GM12878 (cell line): ENCODE measurements around the gene FBXW7. TPM values are rescaled to one million over a fixed set of nuclear protein-coding genes. Genes with fewer than 3 reads are reported as not detected.

ENCODE experiments used
- ATAC-seq: fragments of 200-7000 bp; cut with Tn5 transposase; 3 replicates; pipeline ENCODE4 v1.9.1; 2020; ENCODE audit warnings: mild to moderate bottlenecking, moderate library complexity
- BruUV-seq: library from RNA; stranded (reverse); fragments of 400-500 nt; replicated peaks from 2 replicates; lab custom pipeline; 2021; lab: Mats Ljungman, UMichigan
- CTCF ChIA-PET: fragments of 300-600 bp; sonication (Branson Sonifier 250); formaldehyde crosslinking; extraction: SDS; loops from one replicate; lab custom pipeline; 2021; ENCODE audit warnings: inconsistent platforms; lab: Yijun Ruan, JAX
- POLR2A ChIA-PET: fragments of 350-600 bp; formaldehyde crosslinking; extraction: SDS; loops from one replicate; lab custom pipeline; 2021; ENCODE audit warnings: inconsistent platforms; lab: Charles Lee
- RAD21 ChIA-PET: fragments of 300-600 bp; sonication (Branson Sonifier 250); formaldehyde crosslinking; loops from one replicate; lab custom pipeline; 2023; ENCODE audit warnings: antibody characterized with exemption; ENCODE audit not compliant: unreplicated experiment; lab: Charles Lee
- SMC1A ChIA-PET: fragments of 300-600 bp; sonication (Branson Sonifier 250); formaldehyde crosslinking; loops from one replicate; lab custom pipeline; 2023; ENCODE audit not compliant: unreplicated experiment, uncharacterized antibody; lab: Charles Lee
- DNase-seq: peaks from one replicate; pipeline ENCODE4 v3.0.0-alpha.2; 2011; ENCODE audit warnings: low read depth, low spot score
- FAIRE-seq: peaks from 3 replicates; lab custom pipeline; 2011; peaks lifted over from hg19 to GRCh38; lab: Jason Lieb, UNC
- H2AFZ ChIP-seq: 2 replicates; pipeline ENCODE4 v1.6.0; 2011; ENCODE audit warnings: low read depth, low read length, control low read depth; ENCODE audit not compliant: control insufficient read depth
- H3K27ac ChIP-seq: 2 replicates; pipeline ENCODE4 v1.5.1; 2011; ENCODE audit warnings: control low read depth; ENCODE audit not compliant: control insufficient read depth, insufficient read depth
- H3K27me3 ChIP-seq, 2 experiments: replicated peaks in 1 of 2; 2 replicates each; pipeline versions ENCODE4 v1.6.0 to v1.6.1; 2011; ENCODE audit warnings: low read length in 1 of 2; ENCODE audit not compliant: control insufficient read depth in 2 of 2, insufficient read depth in 2 of 2
- H3K36me3 ChIP-seq, 2 experiments: 2 replicates each; pipeline ENCODE4 v1.5.1; 2011; ENCODE audit warnings: low read length in 1 of 2; ENCODE audit not compliant: control insufficient read depth in 2 of 2, insufficient read depth in 2 of 2
- H3K4me1 ChIP-seq: 2 replicates; pipeline ENCODE4 v1.6.1; 2011; ENCODE audit warnings: mild to moderate bottlenecking, low read length, moderate library complexity, mixed read lengths; ENCODE audit not compliant: control insufficient read depth, insufficient read depth
- H3K4me2 ChIP-seq: 2 replicates; pipeline ENCODE4 v1.6.0; 2011; ENCODE audit warnings: control low read depth; ENCODE audit not compliant: control insufficient read depth, insufficient read depth
- H3K4me3 ChIP-seq: fragments of 200-600 bp; sonication (generic); 2 replicates; pipeline ENCODE4 v1.5.1; 2016
- H3K79me2 ChIP-seq: 2 replicates; pipeline ENCODE4 v1.6.0; 2011; ENCODE audit warnings: low read length; ENCODE audit not compliant: control insufficient read depth, insufficient read depth
- H3K9ac ChIP-seq: 2 replicates; pipeline ENCODE4 v1.8.0; 2011; ENCODE audit warnings: low read length, control low read depth, mixed read lengths; ENCODE audit not compliant: control insufficient read depth, insufficient read depth
- H3K9me3 ChIP-seq: replicated peaks from 3 replicates; pipeline ENCODE4 v1.5.1; 2011; ENCODE audit warnings: mild to moderate bottlenecking, low read length; ENCODE audit not compliant: control insufficient read depth, insufficient read depth
- H4K20me1 ChIP-seq: 2 replicates; pipeline ENCODE4 v1.6.0; 2011; ENCODE audit not compliant: control insufficient read depth, insufficient read depth
- BMI1 ChIP-seq: fragments of 450-650 bp; IDR thresholded peaks from 2 replicates; pipeline ENCODE4 v1.6.1; 2016; ENCODE audit warnings: mild to moderate bottlenecking, moderate library complexity, borderline replicate concordance
- IKZF2 ChIP-seq, 2 experiments: fragments of 450-650 bp; IDR thresholded peaks; 2 replicates each; pipeline ENCODE4 v1.6.1; 2017; ENCODE audit warnings: mild to moderate bottlenecking in 2 of 2, moderate library complexity in 2 of 2
- PAX8 ChIP-seq: fragments of 450-650 bp; IDR thresholded peaks from 2 replicates; pipeline ENCODE4 v1.6.1; 2017; ENCODE audit warnings: mild to moderate bottlenecking, moderate library complexity
- POLR2AphosphoS2 ChIP-seq: IDR thresholded peaks from 2 replicates; pipeline ENCODE4 v1.6.1; 2011; ENCODE audit warnings: low read depth, mild to moderate bottlenecking, low read length, improper control_type of control experiment, moderate library complexity
- TCF7 ChIP-seq: IDR thresholded peaks from 2 replicates; pipeline ENCODE4 v1.6.1; 2014; ENCODE audit warnings: antibody characterized with exemption, borderline replicate concordance
- in situ Hi-C: fragments of 300-500 bp; cut with MboI; formaldehyde crosslinking; loops from 9 replicates; pipeline ENCODE4 v1.14.3; 2018; ENCODE audit warnings: mixed read lengths
- intact Hi-C: fragments of 100-400 bp; cut with micrococcal nuclease; formaldehyde crosslinking; loops from one replicate; pipeline ENCODE4 v1.14.2; 2022; ENCODE audit not compliant: unreplicated experiment
- polyA plus RNA-seq, 11 experiments: library from polyadenylated mRNA; depleted of rRNA in 4 of 11; unstranded in 6 of 11; stranded (reverse) in 5 of 11; fragments of >200 nt; fragmentation: Nextera tagmentation in 4 of 11; fragmentation: Illumina TruSeq in 1 of 11; extraction: Ambion mirVana in 4 of 11; extraction: Trizol in 1 of 11; gene quantifications; 1 replicate in 1 of 11; 2 replicates in 10 of 11; pipeline versions ENCODE4 v1.2.1 to v1.2.3, GENCODE V29; 2011 to 2016; ENCODE audit warnings: inconsistent platforms in 2 of 11, missing spikeins in 2 of 11, low read depth in 1 of 11
- total RNA-seq, 4 experiments: library from RNA; depleted of rRNA in 3 of 4; stranded (reverse); fragments of >200 nt in 3 of 4; fragmentation: Illumina TruSeq in 1 of 4; extraction: Trizol in 1 of 4; gene quantifications; 2 replicates each; pipeline versions ENCODE4 v1.2.1 to v1.2.3, GENCODE V29; 2013 to 2021
- TF ChIP-seq, protein P1 (sequence below): IDR thresholded peaks from 2 replicates; pipeline ENCODE4 v1.6.1; 2012; ENCODE audit warnings: mild to moderate bottlenecking, low read depth, low read length
- TF ChIP-seq, protein P2 (sequence below): fragments of 450-650 bp; IDR thresholded peaks from 2 replicates; pipeline ENCODE4 v1.6.1; 2016; ENCODE audit warnings: mild to moderate bottlenecking, moderate library complexity, borderline replicate concordance
- TF ChIP-seq, protein P3 (sequence below): fragments of 450-650 bp; IDR thresholded peaks from 2 replicates; pipeline ENCODE4 v1.6.1; 2017; ENCODE audit warnings: mild to moderate bottlenecking

FBXW7 gene
- total and polyA plus RNA-seq, 10 of the 15 experiments (the other 5 are each of a cell fraction or from before 2014, with no cell fraction given): 35.8 to 118 (median 47.2) TPM

DNA sequence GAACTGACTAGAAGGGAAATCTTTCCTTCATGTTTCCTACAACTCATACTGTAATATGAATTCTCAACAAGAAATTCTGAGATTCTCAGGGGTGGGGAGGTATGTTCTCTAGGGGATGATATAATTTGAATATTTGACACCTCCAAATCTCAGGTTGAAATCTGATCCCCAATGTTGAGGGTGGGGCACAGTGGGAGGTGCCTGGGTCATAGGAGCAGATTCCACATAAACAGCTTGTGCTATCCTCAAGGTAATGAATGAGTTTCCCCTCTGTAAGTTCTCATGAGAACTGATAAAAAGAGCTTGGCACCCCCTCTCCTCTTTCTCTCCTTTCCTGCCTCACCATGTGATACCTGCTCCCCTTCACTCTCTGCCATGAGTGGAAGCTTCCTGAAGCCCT, 21.5 kb downstream of the FBXW7 start:
- CTCF ChIA-PET: interaction anchor here (0.9 to 3.1 kb wide), 7 partner anchors 8 to 137 kb away, joined by 3 to 13 read pairs (median 4); no protein-coding TSS in a partner anchor
- peaks cover 0 to 17% of the 10 kb centered on the region in 2 experiments; a peak in 3 of 4 replicates for H3K36me3 ChIP-seq
- POLR2A ChIA-PET: interaction anchor here (0.5 to 2.1 kb wide), 8 partner anchors 9 to 195 kb away, joined by 3 to 10 read pairs (median 4); no protein-coding TSS in a partner anchor
- peaks cover 89% of the 10 kb centered on the region for H3K79me2 ChIP-seq
- TF ChIP-seq, protein P1, sequence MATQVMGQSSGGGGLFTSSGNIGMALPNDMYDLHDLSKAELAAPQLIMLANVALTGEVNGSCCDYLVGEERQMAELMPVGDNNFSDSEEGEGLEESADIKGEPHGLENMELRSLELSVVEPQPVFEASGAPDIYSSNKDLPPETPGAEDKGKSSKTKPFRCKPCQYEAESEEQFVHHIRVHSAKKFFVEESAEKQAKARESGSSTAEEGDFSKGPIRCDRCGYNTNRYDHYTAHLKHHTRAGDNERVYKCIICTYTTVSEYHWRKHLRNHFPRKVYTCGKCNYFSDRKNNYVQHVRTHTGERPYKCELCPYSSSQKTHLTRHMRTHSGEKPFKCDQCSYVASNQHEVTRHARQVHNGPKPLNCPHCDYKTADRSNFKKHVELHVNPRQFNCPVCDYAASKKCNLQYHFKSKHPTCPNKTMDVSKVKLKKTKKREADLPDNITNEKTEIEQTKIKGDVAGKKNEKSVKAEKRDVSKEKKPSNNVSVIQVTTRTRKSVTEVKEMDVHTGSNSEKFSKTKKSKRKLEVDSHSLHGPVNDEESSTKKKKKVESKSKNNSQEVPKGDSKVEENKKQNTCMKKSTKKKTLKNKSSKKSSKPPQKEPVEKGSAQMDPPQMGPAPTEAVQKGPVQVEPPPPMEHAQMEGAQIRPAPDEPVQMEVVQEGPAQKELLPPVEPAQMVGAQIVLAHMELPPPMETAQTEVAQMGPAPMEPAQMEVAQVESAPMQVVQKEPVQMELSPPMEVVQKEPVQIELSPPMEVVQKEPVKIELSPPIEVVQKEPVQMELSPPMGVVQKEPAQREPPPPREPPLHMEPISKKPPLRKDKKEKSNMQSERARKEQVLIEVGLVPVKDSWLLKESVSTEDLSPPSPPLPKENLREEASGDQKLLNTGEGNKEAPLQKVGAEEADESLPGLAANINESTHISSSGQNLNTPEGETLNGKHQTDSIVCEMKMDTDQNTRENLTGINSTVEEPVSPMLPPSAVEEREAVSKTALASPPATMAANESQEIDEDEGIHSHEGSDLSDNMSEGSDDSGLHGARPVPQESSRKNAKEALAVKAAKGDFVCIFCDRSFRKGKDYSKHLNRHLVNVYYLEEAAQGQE: no peak
- TF ChIP-seq IKZF2 (IDR thresholded peaks at IDR 0.05) (no peak), TCF7 (no peak), POLR2AphosphoS2 (no peak), PAX8 (no peak), BMI1 (no peak)
- TF ChIP-seq, protein P2, sequence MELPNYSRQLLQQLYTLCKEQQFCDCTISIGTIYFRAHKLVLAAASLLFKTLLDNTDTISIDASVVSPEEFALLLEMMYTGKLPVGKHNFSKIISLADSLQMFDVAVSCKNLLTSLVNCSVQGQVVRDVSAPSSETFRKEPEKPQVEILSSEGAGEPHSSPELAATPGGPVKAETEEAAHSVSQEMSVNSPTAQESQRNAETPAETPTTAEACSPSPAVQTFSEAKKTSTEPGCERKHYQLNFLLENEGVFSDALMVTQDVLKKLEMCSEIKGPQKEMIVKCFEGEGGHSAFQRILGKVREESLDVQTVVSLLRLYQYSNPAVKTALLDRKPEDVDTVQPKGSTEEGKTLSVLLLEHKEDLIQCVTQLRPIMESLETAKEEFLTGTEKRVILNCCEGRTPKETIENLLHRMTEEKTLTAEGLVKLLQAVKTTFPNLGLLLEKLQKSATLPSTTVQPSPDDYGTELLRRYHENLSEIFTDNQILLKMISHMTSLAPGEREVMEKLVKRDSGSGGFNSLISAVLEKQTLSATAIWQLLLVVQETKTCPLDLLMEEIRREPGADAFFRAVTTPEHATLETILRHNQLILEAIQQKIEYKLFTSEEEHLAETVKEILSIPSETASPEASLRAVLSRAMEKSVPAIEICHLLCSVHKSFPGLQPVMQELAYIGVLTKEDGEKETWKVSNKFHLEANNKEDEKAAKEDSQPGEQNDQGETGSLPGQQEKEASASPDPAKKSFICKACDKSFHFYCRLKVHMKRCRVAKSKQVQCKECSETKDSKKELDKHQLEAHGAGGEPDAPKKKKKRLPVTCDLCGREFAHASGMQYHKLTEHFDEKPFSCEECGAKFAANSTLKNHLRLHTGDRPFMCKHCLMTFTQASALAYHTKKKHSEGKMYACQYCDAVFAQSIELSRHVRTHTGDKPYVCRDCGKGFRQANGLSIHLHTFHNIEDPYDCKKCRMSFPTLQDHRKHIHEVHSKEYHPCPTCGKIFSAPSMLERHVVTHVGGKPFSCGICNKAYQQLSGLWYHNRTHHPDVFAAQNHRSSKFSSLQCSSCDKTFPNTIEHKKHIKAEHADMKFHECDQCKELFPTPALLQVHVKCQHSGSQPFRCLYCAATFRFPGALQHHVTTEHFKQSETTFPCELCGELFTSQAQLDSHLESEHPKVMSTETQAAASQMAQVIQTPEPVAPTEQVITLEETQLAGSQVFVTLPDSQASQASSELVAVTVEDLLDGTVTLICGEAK: no peak
- TF ChIP-seq, protein P3, sequence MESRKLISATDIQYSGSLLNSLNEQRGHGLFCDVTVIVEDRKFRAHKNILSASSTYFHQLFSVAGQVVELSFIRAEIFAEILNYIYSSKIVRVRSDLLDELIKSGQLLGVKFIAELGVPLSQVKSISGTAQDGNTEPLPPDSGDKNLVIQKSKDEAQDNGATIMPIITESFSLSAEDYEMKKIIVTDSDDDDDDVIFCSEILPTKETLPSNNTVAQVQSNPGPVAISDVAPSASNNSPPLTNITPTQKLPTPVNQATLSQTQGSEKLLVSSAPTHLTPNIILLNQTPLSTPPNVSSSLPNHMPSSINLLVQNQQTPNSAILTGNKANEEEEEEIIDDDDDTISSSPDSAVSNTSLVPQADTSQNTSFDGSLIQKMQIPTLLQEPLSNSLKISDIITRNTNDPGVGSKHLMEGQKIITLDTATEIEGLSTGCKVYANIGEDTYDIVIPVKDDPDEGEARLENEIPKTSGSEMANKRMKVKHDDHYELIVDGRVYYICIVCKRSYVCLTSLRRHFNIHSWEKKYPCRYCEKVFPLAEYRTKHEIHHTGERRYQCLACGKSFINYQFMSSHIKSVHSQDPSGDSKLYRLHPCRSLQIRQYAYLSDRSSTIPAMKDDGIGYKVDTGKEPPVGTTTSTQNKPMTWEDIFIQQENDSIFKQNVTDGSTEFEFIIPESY: no peak
- TF ChIP-seq, all 136 proteins: peak for 0
- Histone ChIP-seq H3K27me3 (no peaks in the 10 kb centered on the region), H3K4me2 (no peak overlapping the region), H3K9me3 (peaks cover 12% of the 10 kb centered on the region), H3K4me1 (peaks cover 21% of the 10 kb centered on the region), H2AFZ (no peak overlapping the region), H3K27ac (no peak overlapping the region), H3K9ac (no peak overlapping the region), H3K4me3 (no peak overlapping the region), H4K20me1 (no peaks in the 10 kb centered on the region; the same call in 1 of the 2 replicates)
- DNase-seq (no peak), ATAC-seq (no peak), FAIRE-seq (peak; percentile 44)
- RAD21 ChIA-PET: interaction anchor here (0.6 to 1.9 kb wide), 8 partner anchors 9 to 127 kb away, joined by 3 to 9 read pairs (median 5); no protein-coding TSS in a partner anchor
- in situ Hi-C loops (no loop called here), intact Hi-C loops (no loop called here)
- SMC1A ChIA-PET: interaction anchor here (0.7 to 6.7 kb wide), 10 partner anchors 11 to 127 kb away, joined by 3 to 60 read pairs (median 5); no protein-coding TSS in a partner anchor
- BruUV-seq: no TSS peak
